GM18868 (cell line): ENCODE results near the gene CENATAC.
"Not testable (repeated sequence)": the region's sequence is repeated elsewhere in the genome, so short reads cannot be mapped to it uniquely, and the experiment has no call there.

Experiments used
- ATAC-seq: cut with Tn5 transposase; IDR thresholded peaks from one replicate; pipeline ENCODE4 v1.9.1; 2021; ENCODE audit warnings: mild to moderate bottlenecking, moderate library complexity; ENCODE audit not compliant: unreplicated experiment

CENATAC gene

GRCh38 chr11:118991486-118992038 lies 6.4 kb upstream of the CENATAC start:
- not testable (repeated sequence) for ATAC-seq

GRCh38 chr11:118996926-118997626 lies 862 bp upstream of the CENATAC start:
- peak; percentile 39 for ATAC-seq

- peak; percentile 24 for ATAC-seq
These were observed 415 bp downstream of the CENATAC start for GRCh38 chr11:118998388-118998717.

DNA sequence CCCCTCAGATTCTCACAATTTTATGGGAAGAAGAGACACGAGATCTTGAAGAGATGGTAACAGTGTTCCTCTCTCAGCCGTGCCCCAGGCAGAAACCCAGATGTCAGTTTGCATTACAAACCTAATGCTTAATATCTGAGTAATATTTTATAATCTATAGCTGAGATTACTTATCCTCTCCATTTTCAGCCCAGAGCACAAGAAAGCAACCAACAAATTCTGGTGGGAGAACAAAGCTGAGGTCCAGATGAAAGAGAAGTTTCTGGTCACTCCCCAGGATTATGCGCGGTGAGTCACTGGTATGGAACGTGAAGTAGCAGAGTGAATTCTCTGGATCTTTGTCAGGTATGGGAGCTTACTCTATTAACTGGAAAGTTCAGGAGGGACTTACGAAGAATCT lies 884 bp downstream of the CENATAC start:
- ATAC-seq = no peak

DNA sequence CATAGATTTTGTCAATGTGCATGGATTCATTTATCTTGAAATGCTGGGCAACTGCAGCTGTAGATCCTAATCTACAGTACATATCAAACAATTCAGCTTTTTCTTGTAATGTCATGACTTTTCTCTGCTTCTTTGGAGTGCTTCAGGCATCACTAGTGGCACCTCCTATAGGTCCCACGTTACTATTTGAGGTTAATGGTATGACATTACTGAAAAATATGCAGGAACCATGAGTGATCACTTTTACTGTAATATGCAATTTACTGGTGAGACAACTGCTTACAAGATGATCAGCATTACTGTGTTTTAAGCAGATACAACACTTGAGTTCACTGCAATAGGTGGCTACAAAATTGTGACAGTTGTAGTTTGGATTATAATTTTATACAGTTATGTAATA lies 3.0 kb downstream of the CENATAC start:
- no peak for ATAC-seq

DNA sequence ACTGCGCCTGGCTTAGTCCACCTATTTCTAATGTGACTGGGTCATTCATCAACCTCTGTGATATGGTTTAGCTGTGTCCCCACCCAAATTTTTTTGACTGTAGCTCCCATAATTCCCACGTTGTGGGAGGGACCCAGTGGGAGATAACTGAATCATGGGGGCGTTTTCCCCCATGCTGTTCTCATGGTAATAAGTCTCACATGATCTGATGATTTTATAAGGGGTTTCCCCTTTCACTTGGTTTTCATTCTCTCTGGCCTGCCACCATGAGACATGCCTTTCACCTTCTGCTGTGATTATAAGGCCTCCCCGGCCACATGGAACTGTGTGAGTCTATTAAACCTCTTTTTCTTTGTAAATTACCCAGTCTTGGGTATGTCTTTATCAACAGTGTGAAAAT lies 8.7 kb downstream of the CENATAC start:
- ATAC-seq = no peak

DNA sequence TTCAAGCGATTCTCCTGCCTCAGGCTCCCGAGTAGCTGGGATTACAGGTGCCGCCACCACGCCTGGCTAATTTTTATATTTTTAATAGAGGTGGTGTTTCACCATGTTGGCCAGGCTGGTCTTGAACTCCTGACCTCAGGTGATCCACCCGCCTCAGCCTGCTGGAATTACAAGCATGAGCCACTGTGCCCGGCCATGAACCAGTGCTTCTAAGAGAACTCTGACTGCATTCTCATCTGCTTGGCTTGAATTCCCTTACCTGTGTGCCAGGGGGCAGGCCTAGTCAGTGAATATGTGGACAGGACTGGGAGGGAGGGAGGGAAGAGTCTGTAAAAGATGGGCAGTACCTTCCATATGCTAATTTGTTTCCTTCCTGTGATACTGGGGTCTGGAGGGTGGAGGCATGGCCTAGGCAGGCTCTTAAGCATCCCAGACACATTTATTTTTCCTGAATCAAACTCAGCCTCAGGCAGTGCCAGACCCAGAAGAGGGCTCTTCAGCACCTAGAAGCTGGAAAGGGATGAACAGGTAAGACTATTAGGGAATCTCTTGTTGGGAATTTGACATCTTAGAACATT lies 13.6 kb downstream of the CENATAC start:
- no peak for ATAC-seq

- ATAC-seq = no peak
These were observed 14.8 kb downstream of the CENATAC start for GRCh38 chr11:119012629-119013170.

GRCh38 chr11:119014209-119014924 lies 16.4 kb downstream of the CENATAC start:
- ATAC-seq = no peak

- ATAC-seq = no peak
These were observed 17.2 kb downstream of the CENATAC start for GRCh38 chr11:119015054-119015611.

DNA sequence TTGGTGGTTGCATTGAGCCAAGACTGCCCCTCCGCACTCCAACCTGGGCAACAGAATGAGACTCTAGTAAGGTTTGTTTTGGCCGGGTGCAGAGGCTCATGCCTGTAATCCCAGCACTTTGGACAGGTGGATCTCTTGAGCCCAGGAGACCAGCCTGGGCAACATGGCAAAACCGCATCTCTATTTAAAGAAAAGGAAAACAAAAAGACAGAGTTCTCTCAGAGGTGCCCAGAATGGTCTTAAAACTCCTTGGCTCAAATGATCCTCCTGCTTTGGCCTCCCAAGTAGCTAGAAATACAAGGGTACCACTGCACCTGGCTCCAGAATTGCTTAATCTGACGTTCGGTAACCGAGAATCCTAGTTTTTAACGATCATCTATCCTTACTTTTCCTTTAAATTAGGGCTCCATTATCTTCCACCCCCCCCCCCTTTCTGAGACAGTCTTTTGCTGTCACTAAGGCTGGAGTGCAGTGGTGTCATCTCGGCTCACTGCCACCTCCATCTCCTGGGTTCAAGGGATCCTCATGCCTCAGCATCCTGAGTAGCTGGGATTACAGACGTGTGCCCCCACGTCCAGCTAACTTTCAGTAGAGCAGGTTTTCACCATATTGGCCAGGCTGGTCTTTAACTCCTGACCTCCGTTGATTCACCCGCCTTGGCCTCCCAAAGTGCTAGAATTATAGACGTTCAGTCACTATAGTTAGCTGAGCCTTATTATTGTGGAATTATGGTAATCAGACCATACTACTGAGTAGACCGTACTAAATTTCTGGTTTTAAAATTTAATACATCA lies 18.5 kb downstream of the CENATAC start:
- no peak for ATAC-seq

DNA sequence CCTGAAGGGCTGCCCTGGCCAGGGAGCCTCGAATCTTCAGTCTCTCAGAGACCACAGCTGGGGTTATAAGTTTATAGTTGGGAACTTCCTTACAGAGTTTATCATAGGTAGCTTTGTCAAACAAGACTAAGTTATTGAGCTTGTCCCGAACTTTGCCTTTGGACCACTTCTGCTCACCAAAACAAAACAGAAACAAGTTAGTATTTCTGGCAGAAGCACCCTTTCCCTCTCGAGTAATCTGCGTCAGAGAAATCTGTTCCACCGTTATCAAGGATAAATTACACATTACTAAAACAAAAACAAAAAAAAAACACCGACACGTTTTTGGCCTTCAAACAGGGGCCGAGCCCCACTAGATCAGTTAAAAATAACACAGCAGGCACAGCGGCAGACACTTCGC lies 19.4 kb downstream of the CENATAC start:
- ATAC-seq = not testable (repeated sequence)

DNA sequence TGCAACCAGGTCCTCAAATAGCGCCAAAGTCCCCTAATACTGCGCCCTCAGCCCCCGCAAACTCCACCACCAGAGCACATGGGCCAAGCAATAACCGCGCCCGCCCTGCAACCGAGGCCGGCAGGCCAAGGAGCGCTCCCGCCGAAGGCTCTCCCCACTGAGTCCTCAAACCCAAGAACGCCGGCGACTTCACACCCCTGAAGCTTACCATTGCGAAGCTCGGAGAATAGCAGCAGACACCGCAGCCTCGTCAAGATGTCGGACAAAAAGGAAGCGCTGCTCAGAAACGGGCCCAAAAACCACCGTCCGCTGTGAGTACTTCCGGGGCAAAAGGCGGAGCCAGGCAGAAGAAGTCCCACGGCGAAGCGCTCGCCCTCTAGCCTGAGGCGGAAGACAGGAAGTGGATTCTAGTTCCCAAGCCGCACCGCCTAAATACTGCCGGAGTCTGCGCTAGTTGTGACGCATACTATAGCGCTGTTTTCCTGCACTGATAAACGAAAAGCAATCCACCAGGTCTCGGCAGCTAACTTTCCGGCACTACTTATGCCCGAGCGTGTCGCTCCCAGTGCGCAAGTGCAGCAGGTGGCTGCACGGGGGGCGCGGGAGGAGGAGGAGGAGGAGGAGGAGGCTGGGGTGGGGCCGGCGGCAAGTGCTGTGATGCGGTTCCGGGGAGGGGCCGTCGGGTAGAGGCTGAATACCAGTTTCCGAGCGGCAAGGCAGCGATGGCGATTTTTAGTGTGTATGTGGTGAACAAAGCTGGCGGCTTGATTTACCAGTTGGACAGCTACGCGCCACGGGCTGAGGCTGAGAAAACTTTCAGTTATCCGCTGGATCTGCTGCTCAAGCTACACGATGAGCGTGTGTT lies 20.4 kb downstream of the CENATAC start, which contains the start of the genes RPS25 and TRAPPC4:
Gene RPS25, minus strand, starts transcription at position 270 of the 865 bp plus-strand sequence. Its CDS starts 59 bp downstream, at position 211.
Gene TRAPPC4, plus strand, starts transcription at position 693 of the 865 bp plus-strand sequence. Its CDS starts 30 bp downstream, at position 723.
- peak; percentile 88 for ATAC-seq

GRCh38 chr11:119019996-119020395 lies 22.1 kb downstream of the CENATAC start:
- ATAC-seq = no peak

DNA sequence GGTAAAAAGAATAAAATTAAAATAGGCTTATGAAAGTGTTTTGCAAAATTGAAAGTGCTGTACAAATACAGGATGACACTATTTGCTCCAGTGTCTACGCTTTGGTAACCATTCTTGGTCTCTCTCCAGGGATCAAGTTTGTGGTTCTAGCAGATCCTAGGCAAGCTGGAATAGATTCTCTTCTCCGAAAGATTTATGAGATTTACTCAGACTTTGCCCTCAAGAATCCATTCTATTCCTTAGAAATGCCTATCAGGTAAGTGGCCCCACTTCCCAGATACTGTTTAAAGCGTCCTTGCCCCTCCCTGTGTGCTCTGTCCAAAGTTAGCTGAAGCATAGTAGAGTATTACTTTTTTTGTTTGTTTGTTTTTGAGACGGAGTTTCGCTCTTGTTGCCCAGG lies 23.7 kb downstream of the CENATAC start:
- no peak for ATAC-seq

DNA sequence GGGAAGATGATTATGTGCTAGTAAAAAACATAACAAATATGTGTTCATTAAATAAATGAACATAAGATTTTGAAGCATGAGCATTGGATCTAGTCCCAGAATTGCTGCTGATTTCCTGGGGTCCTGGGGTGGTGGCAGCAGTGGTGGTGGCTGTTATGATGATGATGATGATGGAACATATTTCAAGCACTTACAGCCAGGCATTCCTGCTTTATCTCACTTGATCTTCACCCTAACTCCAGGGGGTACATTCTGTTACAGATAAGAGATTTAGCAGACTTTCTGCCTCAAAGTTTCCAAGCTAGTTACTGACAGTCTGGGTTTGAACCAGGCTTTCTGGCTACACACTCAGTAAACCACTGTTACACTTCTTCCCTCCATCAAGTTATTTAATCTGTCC lies 25.8 kb downstream of the CENATAC start:
- ATAC-seq = no peak

GRCh38 chr11:119024430-119025098 lies 26.6 kb downstream of the CENATAC start:
- ATAC-seq = no peak

- no peak for ATAC-seq
These were observed 27.1 kb downstream of the CENATAC start for GRCh38 chr11:119025099-119025473.

- ATAC-seq = no peak
These were observed 27.6 kb downstream of the CENATAC start for GRCh38 chr11:119025541-119025940.
